Heart left ventricle (tissue), 16 donors: ENCODE measurements around the gene UBB. TPM values are rescaled to one million over a fixed set of nuclear protein-coding genes. Genes with fewer than 3 reads are reported as not detected.

Source experiments
- ATAC-seq, 4 donors: fragments of 200-7000 bp; cut with Tn5 transposase; one replicate each; pipeline ENCODE4 v1.9.1; 2020 to 2022; ENCODE audit warnings: moderate library complexity in 4 of 4, mild to moderate bottlenecking in 3 of 4, moderate number of reproducible peaks in 1 of 4
- DNase-seq, 5 donors: peaks; one replicate each; pipeline ENCODE4 v3.0.0-alpha.2; 2020
- H3K27ac ChIP-seq, 12 donors: fragments of 200-600 bp; sonication (generic) in 4 of 12; one replicate each; pipeline versions ENCODE4 v1.5.0 to v1.8.0; 2016 to 2022; ENCODE audit warnings: mild to moderate bottlenecking in 2 of 12
- H3K27me3 ChIP-seq, 9 donors: fragments of 200-600 bp; sonication (generic) in 2 of 9; one replicate each; pipeline versions ENCODE4 v1.5.1 to v1.8.0; 2016 to 2022; ENCODE audit warnings: mild to moderate bottlenecking in 3 of 9
- H3K36me3 ChIP-seq, 9 donors: fragments of 200-600 bp; sonication (generic) in 2 of 9; one replicate each; pipeline versions ENCODE4 v1.5.0 to v1.8.0; 2018 to 2022; ENCODE audit warnings: mild to moderate bottlenecking in 2 of 9
- H3K4me1 ChIP-seq, 12 donors: fragments of 200-600 bp; sonication (generic) in 4 of 12; one replicate each; pipeline versions ENCODE4 v1.5.0 to v1.8.0; 2016 to 2022; ENCODE audit warnings: mild to moderate bottlenecking in 3 of 12
- H3K4me3 ChIP-seq, 12 donors: fragments of 200-600 bp; sonication (generic) in 4 of 12; one replicate each; pipeline versions ENCODE4 v1.5.0 to v1.8.0; 2017 to 2022; ENCODE audit warnings: mild to moderate bottlenecking in 9 of 12, moderate library complexity in 4 of 12
- H3K9me3 ChIP-seq, 12 donors: fragments of 200-600 bp; sonication (generic) in 4 of 12; one replicate each; pipeline versions ENCODE4 v1.5.0 to v1.8.0; 2016 to 2022; ENCODE audit warnings: mild to moderate bottlenecking in 1 of 12
- POLR2A ChIP-seq, 2 donors: fragments of 450-650 bp; IDR thresholded peaks; one replicate each; pipeline ENCODE4 v1.6.1; 2017; ENCODE audit warnings: antibody characterized with exemption in 2 of 2, mild to moderate bottlenecking in 2 of 2, moderate library complexity in 2 of 2
- WGBS, 4 donors: extraction: QIAGEN DNeasy Blood & Tissue Kit in 2 of 4; methylation state at CpG; one replicate each; pipeline versions ENCODE4 v1.1.5 to v1.1.7; 2013 to 2018; 5-methylcytosine and 5-hydroxymethylcytosine counted together
- intact Hi-C, 10 donors: fragments of 100-400 bp; cut with DNase I; formaldehyde crosslinking; loops; one replicate each; pipeline versions ENCODE4 v1.11.1 to v1.14.2; 2022
- polyA plus RNA-seq, 2 donors: library from polyadenylated mRNA; stranded (reverse); fragments of 200-250 nt; gene quantifications; one replicate each; pipeline ENCODE4 v1.2.3, GENCODE V29; 2013
- total RNA-seq, 9 donors: library from RNA; depleted of rRNA in 2 of 9; stranded (reverse); fragments of >200 nt in 2 of 9; fragmentation: NEBNext Ultra II Directional in 3 of 9; extraction: Animal tissue kit (Norgen Biotek cat#: 25700) in 3 of 9; gene quantifications; one replicate each; pipeline versions ENCODE4 v1.1.0 to v1.2.4, GENCODE V29; 2016 to 2023
- TF ChIP-seq, protein P1 (sequence below), 12 donors: fragments of 200-600 bp; sonication (generic) in 4 of 12; IDR thresholded peaks; one replicate each; pipeline versions ENCODE4 v1.5.0 to v1.8.0; 2018 to 2022; ENCODE audit warnings: antibody characterized with exemption in 12 of 12, mild to moderate bottlenecking in 5 of 12
- donor health status: ischemic (EF 13 %, LVEDD 7.1; RV severe dilation, severe dysfunction).
- donor health status: healthy with polysubstance abuse.
- donor health status: DM: no; HTN: yes; CAD: no.
- donor health status: DM: no; HTN: no; CAD: no.
- donor health status: ischemic (EF 25% LVEDD 6.9; RV normal size, moderate dysfunction).
- donor health status: ischemic (EF 25% LVEDD 5.7; RV mildly dilated, moderate dysfunction).
- donor health status: healthy.
- donor health status: DM: yes; HTN: yes; CAD: no.
- donor health status: ischemic (EF 35%, LVEDD 5.7; RV mildly dilated, moderate dysfunction).
- donor health status: nonischemic (EF 11% LVEDD 7.7; RV severe dilation, severe dysfunction).
- donor health status: DM: yes; HTN: yes; CAD: no.
- donor health status: PGD.
- donor health status: ischemic (EF 29% LVEDD 5.4; RV normal size, mild dysfunction).
- donor health status: nonischemic (EF 23%, LVEDD 6.1; RV moderate dilation, normal function).

UBB gene
- total and polyA plus RNA-seq, 11 donors, result 665 to 2,180 (median 1,294) TPM

DNA sequence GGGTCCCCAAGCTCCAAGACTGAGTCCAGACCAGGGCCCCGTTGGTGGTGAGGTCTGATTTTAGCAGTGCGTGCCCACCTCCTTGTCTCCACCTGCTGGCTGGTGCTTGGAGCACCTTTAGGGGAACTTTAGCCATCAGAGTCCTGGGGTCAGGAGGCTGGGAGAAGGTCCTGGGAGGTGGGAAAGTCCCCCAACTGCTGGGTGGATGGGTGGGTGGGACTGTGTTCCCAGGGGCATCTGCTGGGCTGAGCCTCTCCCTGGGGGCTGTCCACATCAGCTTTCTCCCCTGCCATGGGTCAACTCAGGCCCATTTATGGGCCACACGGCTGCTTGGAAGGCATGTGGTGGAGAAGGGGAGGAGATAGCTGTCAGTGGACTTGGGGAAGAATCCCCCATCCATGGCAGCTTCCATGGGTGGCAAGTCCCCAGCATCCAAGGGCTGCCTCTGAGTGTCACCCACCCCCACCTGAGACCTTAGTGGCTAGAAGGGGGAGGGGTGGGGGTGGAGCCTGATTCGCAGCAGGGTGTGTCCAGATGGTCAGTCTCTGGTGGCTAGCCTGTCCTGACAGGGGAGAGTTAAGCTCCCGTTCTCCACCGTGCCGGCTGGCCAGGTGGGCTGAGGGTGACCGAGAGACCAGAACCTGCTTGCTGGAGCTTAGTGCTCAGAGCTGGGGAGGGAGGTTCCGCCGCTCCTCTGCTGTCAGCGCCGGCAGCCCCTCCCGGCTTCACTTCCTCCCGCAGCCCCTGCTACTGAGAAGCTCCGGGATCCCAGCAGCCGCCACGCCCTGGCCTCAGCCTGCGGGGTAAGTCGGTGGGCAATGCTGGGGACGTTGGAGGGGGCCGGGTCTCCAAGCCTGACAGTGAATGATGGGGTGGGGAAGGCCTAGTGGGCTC is 34.4 kb downstream of the UBB start, which contains the start of gene TRPV2:
TSS of gene TRPV2 (plus strand) at position 541 of the 894 bp plus-strand sequence. CDS start 2,098 bp downstream, outside the sequence.
- intact Hi-C loops, result loop anchor here in 6 of 10 donors (2.0 to 10.0 kb wide), 4 partner anchors 28 to 52 kb away; partner anchors contain the start of gene UBB (in 2 of the 6)
- H3K4me1 ChIP-seq, result peaks cover 0 to 44% (median 20%) of the 10 kb centered on the region in 12 donors
- TF ChIP-seq, protein P1, sequence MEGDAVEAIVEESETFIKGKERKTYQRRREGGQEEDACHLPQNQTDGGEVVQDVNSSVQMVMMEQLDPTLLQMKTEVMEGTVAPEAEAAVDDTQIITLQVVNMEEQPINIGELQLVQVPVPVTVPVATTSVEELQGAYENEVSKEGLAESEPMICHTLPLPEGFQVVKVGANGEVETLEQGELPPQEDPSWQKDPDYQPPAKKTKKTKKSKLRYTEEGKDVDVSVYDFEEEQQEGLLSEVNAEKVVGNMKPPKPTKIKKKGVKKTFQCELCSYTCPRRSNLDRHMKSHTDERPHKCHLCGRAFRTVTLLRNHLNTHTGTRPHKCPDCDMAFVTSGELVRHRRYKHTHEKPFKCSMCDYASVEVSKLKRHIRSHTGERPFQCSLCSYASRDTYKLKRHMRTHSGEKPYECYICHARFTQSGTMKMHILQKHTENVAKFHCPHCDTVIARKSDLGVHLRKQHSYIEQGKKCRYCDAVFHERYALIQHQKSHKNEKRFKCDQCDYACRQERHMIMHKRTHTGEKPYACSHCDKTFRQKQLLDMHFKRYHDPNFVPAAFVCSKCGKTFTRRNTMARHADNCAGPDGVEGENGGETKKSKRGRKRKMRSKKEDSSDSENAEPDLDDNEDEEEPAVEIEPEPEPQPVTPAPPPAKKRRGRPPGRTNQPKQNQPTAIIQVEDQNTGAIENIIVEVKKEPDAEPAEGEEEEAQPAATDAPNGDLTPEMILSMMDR (IDR thresholded peaks at IDR 0.05), result peak in 7 of 12 donors; percentile 11 to 39 (median 32)
- no peak for TF ChIP-seq POLR2A (IDR thresholded peaks at IDR 0.05)

DNA sequence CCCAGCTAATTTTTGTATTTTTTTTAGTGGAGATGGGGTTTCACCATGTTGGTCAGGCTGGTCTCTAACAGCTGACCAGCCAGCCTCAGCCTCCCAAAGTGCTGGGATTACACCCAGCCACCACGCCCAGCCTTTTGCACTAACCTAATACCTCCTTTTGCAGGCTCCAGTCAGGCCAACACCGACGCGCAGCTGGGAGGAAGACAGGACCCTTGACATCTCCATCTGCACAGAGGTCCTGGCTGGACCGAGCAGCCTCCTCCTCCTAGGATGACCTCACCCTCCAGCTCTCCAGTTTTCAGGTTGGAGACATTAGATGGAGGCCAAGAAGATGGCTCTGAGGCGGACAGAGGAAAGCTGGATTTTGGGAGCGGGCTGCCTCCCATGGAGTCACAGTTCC is 36.5 kb downstream of the UBB start:
- intact Hi-C loops, result loop anchor here in 5 of 10 donors (5.0 to 10.0 kb wide), 2 partner anchors 35 to 53 kb away; partner anchors contain the start of gene UBB (in 2 of the 5)
- H3K27me3 ChIP-seq, result no peaks in the 10 kb centered on the region
- WGBS, 4 donors, result 88 to 94% (median 91%) methylated on average over 7 of the region's 7 CpGs
- DNase-seq (no peak), ATAC-seq (no peak)
- H3K4me3 ChIP-seq, result peak overlapping the region in 1 of 12 donors; percentile 78
- peaks cover 0 to 49% (median 20%) of the 10 kb centered on the region in 12 donors for H3K4me1 ChIP-seq
- TF ChIP-seq, protein P1 (IDR thresholded peaks at IDR 0.05), result no peak
- TF ChIP-seq POLR2A (IDR thresholded peaks at IDR 0.05), result no peak
- peak overlapping the region in 7 of 12 donors; percentile 40 to 98 (median 90) for H3K27ac ChIP-seq
- H3K36me3 ChIP-seq, result peaks cover 0 to 50% (median 18%) of the 10 kb centered on the region in 9 donors
- no peaks in the 10 kb centered on the region for H3K9me3 ChIP-seq

More for the DNA sequence above, 34.4 kb downstream of the UBB start, which contains the start of gene TRPV2:
- H3K27ac ChIP-seq, result peak within 1 kb of the TSS; percentile 56 to 98 (median 89)
- H3K36me3 ChIP-seq, result peaks cover 0 to 31% (median 10%) of the 10 kb centered on the region in 9 donors
- DNase-seq (peak; percentile 48 to 82 (median 59)), ATAC-seq (peak; percentile 16 to 77 (median 40))
- 14 to 36% (median 20%) methylated on average over 10 to 21 of the region's 21 CpGs for WGBS, 4 donors
- peak within 1 kb of the TSS; percentile 37 to 93 (median 68) for H3K4me3 ChIP-seq
- H3K9me3 ChIP-seq, result no peaks in the 10 kb centered on the region
- no peaks in the 10 kb centered on the region for H3K27me3 ChIP-seq

DNA sequence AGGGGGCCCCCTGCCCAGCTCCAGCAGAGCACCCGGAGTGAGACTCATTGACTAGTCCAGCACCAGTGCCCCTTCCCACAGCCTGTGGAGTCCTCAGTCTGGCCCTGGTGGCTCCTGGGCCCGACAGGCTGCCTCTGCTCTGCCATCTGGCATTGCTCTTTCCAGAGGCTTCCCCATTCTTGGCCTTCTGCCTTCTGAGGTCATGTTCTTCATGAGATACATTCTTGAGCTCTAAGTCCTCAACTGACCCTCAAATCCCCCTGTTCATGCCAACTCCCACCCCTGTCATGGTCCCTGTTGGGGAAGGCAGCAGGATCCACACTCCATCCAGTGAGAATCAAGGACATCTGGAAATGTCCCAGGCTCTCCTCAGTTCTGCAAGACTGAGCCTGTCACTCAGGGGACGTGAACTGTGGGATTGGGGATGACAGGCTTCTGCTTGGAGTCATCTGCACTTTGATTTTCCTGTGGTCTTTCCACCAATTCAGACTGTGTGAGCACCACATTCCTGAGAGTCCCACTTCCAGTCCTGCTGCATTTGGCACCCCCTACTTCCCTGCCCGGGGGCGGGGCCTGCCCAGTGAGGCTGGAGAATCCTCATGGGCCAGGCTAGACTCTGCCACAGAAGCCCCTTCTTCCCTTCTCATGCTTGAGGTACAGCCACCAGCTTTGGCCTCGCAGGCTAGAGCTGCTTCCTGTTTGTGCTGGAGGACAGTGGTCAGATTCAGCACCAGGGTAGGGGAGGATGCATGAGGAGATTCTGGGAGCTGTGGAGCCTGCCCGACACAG is 37.2 kb downstream of the UBB start:
- no peak for TF ChIP-seq POLR2A (IDR thresholded peaks at IDR 0.05)
- TF ChIP-seq, protein P1 (IDR thresholded peaks at IDR 0.05), result no peak
- Histone ChIP-seq H3K36me3 (peaks cover 0 to 57% (median 25%) of the 10 kb centered on the region in 9 donors), H3K4me3 (no peak overlapping the region), H3K27ac (peak overlapping the region in 7 of 12 donors; percentile 6 to 98 (median 40)), H3K27me3 (no peaks in the 10 kb centered on the region), H3K9me3 (no peaks in the 10 kb centered on the region), H3K4me1 (peaks cover 0 to 49% (median 20%) of the 10 kb centered on the region in 12 donors)
- WGBS, 4 donors, result 63 to 73% (median 69%) methylated on average over 6 to 7 of the region's 7 CpGs
- intact Hi-C loops, result loop anchor here in 5 of 10 donors (5.0 to 10.0 kb wide), 2 partner anchors 36 to 53 kb away; partner anchors contain the start of gene UBB (in 2 of the 5)
- no peak for ATAC-seq
- no peak for DNase-seq
